NB4 (cell line): ENCODE results near the gene TNK2.

Experiments used
- MAX ChIP-seq: IDR thresholded peaks from 2 replicates; pipeline ENCODE4 v1.6.1; 2011; ENCODE audit warnings: low read depth, low read length
- TF ChIP-seq, protein P1 (sequence below): IDR thresholded peaks from one replicate; pipeline ENCODE4 v1.5.1; 2012; ENCODE audit warnings: low read depth, low read length

DNA sequence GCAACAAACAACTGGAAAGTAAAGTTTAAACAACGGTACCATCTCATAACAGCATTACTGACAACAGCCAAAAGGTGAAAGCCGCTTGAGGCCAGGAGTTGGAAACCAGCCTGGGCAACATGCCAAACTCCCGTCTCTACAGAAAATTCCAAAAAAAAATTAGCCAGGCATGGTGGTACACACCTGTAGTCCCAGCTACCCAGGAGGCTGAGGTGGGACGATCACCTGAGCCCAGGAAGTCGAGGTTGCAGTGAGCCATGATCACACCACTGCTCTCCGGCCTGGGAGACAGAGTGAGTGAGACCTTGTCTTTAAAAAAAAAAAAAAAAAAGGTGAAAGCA is 4.4 kb downstream of the TNK2 start:
- TF ChIP-seq, protein P1, sequence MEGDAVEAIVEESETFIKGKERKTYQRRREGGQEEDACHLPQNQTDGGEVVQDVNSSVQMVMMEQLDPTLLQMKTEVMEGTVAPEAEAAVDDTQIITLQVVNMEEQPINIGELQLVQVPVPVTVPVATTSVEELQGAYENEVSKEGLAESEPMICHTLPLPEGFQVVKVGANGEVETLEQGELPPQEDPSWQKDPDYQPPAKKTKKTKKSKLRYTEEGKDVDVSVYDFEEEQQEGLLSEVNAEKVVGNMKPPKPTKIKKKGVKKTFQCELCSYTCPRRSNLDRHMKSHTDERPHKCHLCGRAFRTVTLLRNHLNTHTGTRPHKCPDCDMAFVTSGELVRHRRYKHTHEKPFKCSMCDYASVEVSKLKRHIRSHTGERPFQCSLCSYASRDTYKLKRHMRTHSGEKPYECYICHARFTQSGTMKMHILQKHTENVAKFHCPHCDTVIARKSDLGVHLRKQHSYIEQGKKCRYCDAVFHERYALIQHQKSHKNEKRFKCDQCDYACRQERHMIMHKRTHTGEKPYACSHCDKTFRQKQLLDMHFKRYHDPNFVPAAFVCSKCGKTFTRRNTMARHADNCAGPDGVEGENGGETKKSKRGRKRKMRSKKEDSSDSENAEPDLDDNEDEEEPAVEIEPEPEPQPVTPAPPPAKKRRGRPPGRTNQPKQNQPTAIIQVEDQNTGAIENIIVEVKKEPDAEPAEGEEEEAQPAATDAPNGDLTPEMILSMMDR = no peak
- TF ChIP-seq MAX = no peak
